GM19463 (cell line): ENCODE data around the gene KRTAP4-7.
"Not testable (repeated sequence)": the region's sequence is repeated elsewhere in the genome, so short reads cannot be mapped to it uniquely, and the experiment has no call there.

Experiments used
- ATAC-seq: cut with Tn5 transposase; IDR thresholded peaks from one replicate; pipeline ENCODE4 v1.9.1; 2021; ENCODE audit warnings: mild to moderate bottlenecking, moderate library complexity; ENCODE audit not compliant: unreplicated experiment

Gene KRTAP4-7

GRCh38 chr17:41107941-41108450 is 24.0 kb downstream of the KRTAP4-7 start:
- ATAC-seq: no peak

GRCh38 chr17:41108728-41109386 is 24.9 kb downstream of the KRTAP4-7 start:
- ATAC-seq: not testable (repeated sequence)

DNA sequence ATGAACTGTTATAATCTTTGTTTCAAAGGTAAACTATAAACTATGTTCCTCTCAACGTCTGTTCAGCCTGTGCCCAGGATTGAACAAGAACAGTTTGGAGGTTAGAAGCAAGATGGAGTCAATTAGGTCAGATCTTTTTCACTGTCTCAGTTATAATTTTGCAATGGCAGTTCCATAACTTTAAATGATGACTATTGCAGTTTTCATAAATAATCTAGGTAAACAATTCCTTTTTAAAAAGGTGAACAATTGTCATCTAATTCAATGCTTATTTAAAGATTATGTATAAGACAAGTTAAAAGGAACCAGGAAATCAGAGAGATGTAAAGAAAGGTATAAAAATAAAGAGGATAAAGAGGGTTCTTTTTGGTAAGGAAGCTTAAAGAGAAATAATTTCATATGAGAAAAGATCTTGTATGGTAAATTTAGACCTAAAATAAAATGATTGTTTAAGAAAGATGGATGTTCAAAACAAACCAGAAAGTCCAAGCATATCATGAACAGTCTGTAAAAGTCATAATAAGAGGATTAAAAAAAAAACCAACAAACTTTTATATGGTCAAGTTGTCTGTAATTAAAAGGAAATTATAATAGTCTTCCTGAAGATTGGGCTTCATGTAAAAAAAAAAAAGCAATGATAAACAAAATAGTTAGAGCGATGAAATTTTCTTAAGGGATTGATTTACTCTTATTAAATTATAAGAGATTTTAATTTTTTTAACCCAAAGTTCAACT is 27.4 kb downstream of the KRTAP4-7 start:
- ATAC-seq: no peak

DNA sequence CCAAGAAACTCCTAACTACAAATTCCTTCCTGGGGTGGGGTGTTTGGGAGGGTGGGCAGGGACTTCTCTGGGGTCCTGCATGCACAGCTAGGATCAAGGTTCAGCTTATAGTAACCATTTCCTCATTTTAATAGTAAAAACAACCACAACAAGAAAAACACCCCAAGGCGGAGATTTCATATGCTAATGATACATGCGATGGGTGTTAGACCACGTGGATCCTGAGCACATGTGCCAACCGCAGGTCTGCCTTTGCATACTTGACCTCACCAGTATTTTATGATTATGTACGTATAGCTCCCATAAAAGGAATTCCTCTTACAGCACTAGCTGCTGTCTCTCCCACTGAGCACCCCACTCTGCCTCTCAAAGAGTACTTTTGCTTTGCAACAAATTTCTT is 32.3 kb downstream of the KRTAP4-7 start:
- ATAC-seq: no peak

GRCh38 chr17:41117846-41118386 is 34.0 kb downstream of the KRTAP4-7 start, which contains the start of gene KRTAP4-11:
TSS of gene KRTAP4-11 (minus strand) at chr17:41118373. CDS start at chr17:41118315, 58 bp downstream.
- not testable (repeated sequence) for ATAC-seq

- no peak for ATAC-seq
Measured at GRCh38 chr17:41118721-41119120, 34.8 kb downstream of the KRTAP4-7 start.

DNA sequence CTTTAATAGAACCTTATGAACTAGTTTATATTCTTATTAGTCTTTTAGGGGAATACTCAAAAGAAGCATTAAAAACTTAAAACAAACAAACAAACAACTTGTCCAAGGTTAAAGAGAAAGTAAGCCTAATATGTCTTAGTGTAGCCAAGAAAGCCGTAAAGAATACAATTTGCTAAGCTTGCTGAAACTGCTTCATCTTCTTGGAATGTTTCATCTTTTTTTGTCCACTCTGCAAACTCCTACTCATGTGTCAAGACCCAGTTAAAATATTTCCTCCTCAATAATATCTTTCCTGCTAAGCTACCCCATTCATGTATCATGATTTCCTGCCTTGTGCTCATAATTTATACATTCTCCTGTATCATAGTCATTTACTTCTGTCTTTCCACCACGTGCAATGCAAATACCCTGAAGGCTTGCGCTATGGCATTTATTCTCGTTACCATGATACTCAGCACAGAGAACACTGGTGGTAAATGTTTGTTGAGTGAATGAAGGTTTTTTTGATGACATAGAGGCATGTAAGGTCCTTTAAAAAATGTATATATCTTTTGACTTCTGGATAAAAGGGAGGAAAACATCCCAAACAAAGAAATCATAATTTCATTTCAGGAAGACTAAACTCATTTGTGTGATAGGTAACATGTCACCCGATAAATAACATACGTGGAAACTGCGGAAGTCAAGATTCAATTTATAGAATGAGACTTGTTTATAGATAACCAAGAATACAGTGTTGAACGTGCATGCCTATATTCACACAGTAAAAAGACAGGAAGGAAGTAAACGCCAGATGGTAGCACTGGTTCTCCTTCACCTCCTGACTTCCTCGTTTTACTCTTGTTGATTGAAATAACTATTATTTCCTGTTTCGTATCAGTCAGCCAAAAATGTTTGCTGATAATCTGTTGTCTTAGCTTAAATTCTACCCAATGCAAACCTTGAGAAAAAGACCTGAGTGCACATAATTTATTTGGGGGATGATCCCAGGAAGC is 36.0 kb downstream of the KRTAP4-7 start:
- ATAC-seq: not testable (repeated sequence)

DNA sequence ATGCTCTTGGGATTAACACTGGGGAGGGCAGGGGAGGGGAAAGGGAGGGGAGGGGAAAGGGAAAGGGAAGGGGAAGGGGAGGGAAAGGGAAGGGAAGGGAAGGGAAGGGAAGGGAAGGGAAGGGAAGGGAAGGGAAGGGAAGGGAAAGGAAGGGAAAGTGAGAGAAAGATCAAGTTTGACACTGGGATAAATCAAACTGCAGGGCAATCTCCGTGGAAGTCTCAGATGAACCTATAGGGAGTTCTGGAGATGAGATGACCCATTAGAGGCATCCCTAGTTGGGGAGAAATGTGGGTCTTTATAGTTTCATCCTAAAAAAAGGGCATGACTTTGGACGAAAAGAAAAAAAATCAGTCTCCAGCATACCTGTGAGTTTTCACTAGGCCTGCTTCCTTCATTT is 37.8 kb downstream of the KRTAP4-7 start:
- ATAC-seq: no peak

- ATAC-seq: not testable (repeated sequence)
Measured at GRCh38 chr17:41123292-41123990, 39.5 kb downstream of the KRTAP4-7 start.

DNA sequence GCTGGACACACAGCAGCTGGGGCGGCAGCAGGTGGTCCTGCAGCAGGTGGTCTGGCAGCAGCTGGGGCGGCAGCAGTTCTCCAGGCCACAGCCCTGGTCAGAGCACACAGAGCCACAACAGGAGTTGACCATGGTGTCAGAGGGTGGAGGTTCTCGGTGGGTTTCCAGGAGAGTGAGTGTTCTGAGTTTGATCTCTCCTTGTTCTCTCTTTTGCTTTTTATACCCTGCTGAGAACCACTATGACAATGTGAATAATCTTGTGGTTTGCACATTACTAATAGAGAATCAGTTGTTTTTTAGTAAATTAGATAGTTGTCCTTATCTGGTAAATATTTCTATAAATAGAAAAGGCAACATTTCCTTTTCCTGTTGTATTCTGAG is 40.0 kb downstream of the KRTAP4-7 start, which contains the start of gene KRTAP4-12:
KRTAP4-12 (minus strand) TSS at position 192 of the 381 bp plus-strand sequence; CDS start at position 132, 60 bp downstream.
- not testable (repeated sequence) for ATAC-seq

- ATAC-seq: no peak
Measured at GRCh38 chr17:41125064-41125463, 41.1 kb downstream of the KRTAP4-7 start.

GRCh38 chr17:41126412-41126811 is 42.5 kb downstream of the KRTAP4-7 start:
- ATAC-seq: no peak

DNA sequence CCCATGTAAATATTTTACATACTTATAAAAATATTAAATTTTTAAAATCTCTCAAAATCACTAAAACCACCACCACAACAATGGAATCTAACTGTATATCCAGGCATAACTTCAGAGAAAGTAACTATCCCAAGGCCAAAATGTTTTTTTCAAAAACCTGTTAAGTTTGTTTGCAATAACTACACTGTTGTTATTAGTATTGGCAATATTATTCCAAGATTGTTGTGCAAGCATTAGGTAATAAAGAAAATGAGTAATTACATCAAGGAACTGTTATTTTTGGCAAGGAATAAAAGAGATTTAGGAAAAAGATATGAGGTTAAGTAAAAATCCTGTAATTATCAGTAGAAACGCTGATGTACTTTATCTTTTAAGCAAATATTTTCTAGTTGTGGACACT is 43.4 kb downstream of the KRTAP4-7 start:
- ATAC-seq: no peak

- no peak for ATAC-seq
Measured at GRCh38 chr17:41131979-41132378, 48.0 kb downstream of the KRTAP4-7 start.

- ATAC-seq: no peak
Measured at GRCh38 chr17:41133880-41134735, 50.2 kb downstream of the KRTAP4-7 start.
